Endodermal cell (in vitro differentiated cells): ENCODE data around the gene DHRS4L2. TPM values are rescaled to one million over a fixed set of nuclear protein-coding genes. Genes with fewer than 3 reads are reported as not detected.
A peak's percentile ranks its signal among the peaks of the same experiment; 100 is the strongest.
"Not testable (repeated sequence)": the region's sequence is repeated elsewhere in the genome, so short reads cannot be mapped to it uniquely, and the experiment has no call there.

Experiments
- DNase-seq: peaks from one replicate; pipeline ENCODE4 v3.0.0-alpha.2; 2017
- H3K27ac ChIP-seq: 2 replicates; pipeline ENCODE4 v1.5.1; 2013; ENCODE audit warnings: mild to moderate bottlenecking, low read depth, low read length, moderate library complexity
- H3K27me3 ChIP-seq: 2 replicates; pipeline ENCODE4 v1.6.1; 2013; ENCODE audit warnings: mild to moderate bottlenecking, low read length, moderate library complexity; ENCODE audit not compliant: insufficient read depth, control insufficient read depth, poor library complexity, severe bottlenecking
- H3K36me3 ChIP-seq: 2 replicates; pipeline ENCODE4 v1.7.0; 2013; ENCODE audit warnings: mild to moderate bottlenecking, low read length, moderate library complexity; ENCODE audit not compliant: control insufficient read depth, insufficient read depth
- H3K4me1 ChIP-seq: one replicate; pipeline ENCODE4 v1.7.0; 2013; ENCODE audit warnings: low read length; ENCODE audit not compliant: control insufficient read depth, insufficient read depth
- H3K4me3 ChIP-seq: 2 replicates; pipeline ENCODE4 v1.5.1; 2013; ENCODE audit warnings: mild to moderate bottlenecking, low read length, moderate library complexity
- H3K9ac ChIP-seq: 2 replicates; pipeline ENCODE4 v1.6.1; 2013; ENCODE audit warnings: mild to moderate bottlenecking, low read length, moderate library complexity; ENCODE audit not compliant: poor library complexity, severe bottlenecking; ENCODE audit errors: extremely low read depth
- H3K9me3 ChIP-seq: 2 replicates; pipeline ENCODE4 v1.6.1; 2013; ENCODE audit warnings: mild to moderate bottlenecking, low read length, moderate library complexity; ENCODE audit not compliant: control insufficient read depth
- H3K27ac Mint-ChIP-seq: 2 replicates; pipeline ENCODE4 v1.8.0; 2020; ENCODE audit warnings: mixed read lengths
- H3K27me3 Mint-ChIP-seq: 2 replicates; pipeline ENCODE4 v1.8.0; 2021; ENCODE audit warnings: mild to moderate bottlenecking, mixed read lengths; ENCODE audit not compliant: insufficient read depth
- H3K36me3 Mint-ChIP-seq: 2 replicates; pipeline ENCODE4 v1.8.0; 2020; ENCODE audit warnings: low read depth, mixed read lengths
- H3K4me1 Mint-ChIP-seq: 2 replicates; pipeline ENCODE4 v1.8.0; 2020; ENCODE audit warnings: mixed read lengths
- H3K4me3 Mint-ChIP-seq: 2 replicates; pipeline ENCODE4 v1.8.0; 2020; ENCODE audit warnings: mild to moderate bottlenecking, moderate library complexity, mixed read lengths
- H3K9me3 Mint-ChIP-seq: 2 replicates; pipeline ENCODE4 v1.8.0; 2020; ENCODE audit warnings: mild to moderate bottlenecking, mixed read lengths
- WGBS, 2 experiments: methylation state at CpG; one replicate each; pipeline versions ENCODE4 v1.1.5 to v1.1.7; 2013; ENCODE audit warnings: missing lambda C conversion rate in 2 of 2, mixed read lengths in 1 of 2; ENCODE audit not compliant: insufficient coverage in 1 of 2, insufficient read length in 1 of 2; 5-methylcytosine and 5-hydroxymethylcytosine counted together
- total RNA-seq, 2 donors: library from RNA; stranded (reverse); fragmentation: NEBNext Ultra II Directional in 1 of 2; extraction: Animal tissue kit (Norgen Biotek cat#: 25700) in 1 of 2; gene quantifications; 2 replicates in 1 of 2; 3 replicates in 1 of 2; pipeline ENCODE4 v1.2.1, GENCODE V29; 2021
- TF ChIP-seq, protein P1 (sequence below): fragments of 200-600 bp; sonication (generic); conservative IDR thresholded peaks from 2 replicates; pipeline ENCODE4 v1.5.0; 2021; ENCODE audit warnings: antibody characterized with exemption, mild to moderate bottlenecking

DHRS4L2 gene
- total RNA-seq, 2 donors from 2014 or later, result 16.7 to 17.3 TPM

DNA sequence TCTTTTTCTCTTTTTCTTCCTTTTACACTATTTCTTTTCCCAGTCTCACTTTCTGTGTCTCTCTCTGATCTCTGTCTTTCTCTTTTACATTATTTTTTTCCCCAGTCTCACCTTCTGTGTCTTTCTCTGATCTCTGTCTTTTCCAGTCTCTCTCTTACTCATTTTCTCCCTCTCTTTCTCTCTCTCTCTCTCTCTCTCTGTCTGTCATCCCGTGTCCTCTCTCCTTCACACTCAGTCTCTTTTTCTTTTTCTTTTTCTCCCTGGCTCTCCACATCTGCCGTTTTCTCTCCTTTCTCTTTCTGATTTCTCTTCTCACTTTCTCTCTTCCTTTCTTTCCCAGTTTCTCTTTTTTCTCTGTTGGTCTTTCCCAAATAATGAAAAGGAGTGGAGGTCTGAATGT lies 22.3 kb downstream of the DHRS4L2 start:
- no peaks in the 10 kb centered on the region for H3K9me3 Mint-ChIP-seq

DNA sequence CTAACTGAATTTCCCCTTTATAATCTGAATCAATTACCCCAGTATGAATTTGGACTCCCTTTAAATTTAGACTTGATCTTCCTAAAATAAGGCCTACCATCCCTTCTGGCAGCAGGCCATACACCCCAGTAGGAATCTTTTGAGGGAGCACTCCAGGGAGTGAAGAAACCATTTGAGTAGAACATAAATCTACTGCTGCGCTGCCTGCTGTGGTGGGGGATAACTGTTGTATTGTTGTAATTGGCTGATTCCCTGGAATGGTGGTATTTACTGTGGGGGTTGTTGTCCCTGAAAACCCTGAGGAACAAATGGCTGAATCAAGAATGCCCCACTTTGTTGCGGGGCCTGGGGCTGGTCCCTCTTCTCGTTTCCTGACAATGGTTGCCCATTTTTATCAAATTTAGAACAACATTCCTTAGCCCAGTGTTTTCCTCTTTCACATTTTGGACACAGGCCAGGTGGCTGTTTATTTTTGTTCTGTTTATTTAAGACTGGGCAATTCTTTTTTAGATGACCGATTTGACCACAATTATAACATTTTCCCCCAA lies 24.1 kb downstream of the DHRS4L2 start:
- not testable (repeated sequence) for H3K9ac ChIP-seq, DNase-seq, H3K27ac ChIP-seq, H3K36me3 Mint-ChIP-seq, H3K4me1 Mint-ChIP-seq, H3K4me1 ChIP-seq, H3K36me3 ChIP-seq, H3K9me3 Mint-ChIP-seq, H3K27ac Mint-ChIP-seq, H3K4me3 Mint-ChIP-seq, H3K27me3 ChIP-seq, H3K9me3 ChIP-seq, H3K4me3 ChIP-seq
- 80 to 85% methylated on average over 2 to 4 of the region's 4 CpGs for WGBS, 2 experiments
- H3K27me3 Mint-ChIP-seq, result peaks cover 38% of the 10 kb centered on the region

More for the DNA sequence above, 22.3 kb downstream of the DHRS4L2 start:
- Histone ChIP-seq H3K4me3 (no peak overlapping the region), H3K27me3 (no peaks in the 10 kb centered on the region), H3K9ac (no peak overlapping the region), H3K36me3 (no peaks in the 10 kb centered on the region), H3K27ac (no peak overlapping the region), H3K9me3 (no peaks in the 10 kb centered on the region), H3K4me1 (no peaks in the 10 kb centered on the region)
- WGBS, 2 experiments, result 64 to 69% methylated on average over 1 to 2 of the region's 2 CpGs
- no peak overlapping the region for H3K27ac Mint-ChIP-seq
- peaks cover 25% of the 10 kb centered on the region for H3K27me3 Mint-ChIP-seq
- no peak overlapping the region for H3K4me3 Mint-ChIP-seq
- TF ChIP-seq, protein P1, sequence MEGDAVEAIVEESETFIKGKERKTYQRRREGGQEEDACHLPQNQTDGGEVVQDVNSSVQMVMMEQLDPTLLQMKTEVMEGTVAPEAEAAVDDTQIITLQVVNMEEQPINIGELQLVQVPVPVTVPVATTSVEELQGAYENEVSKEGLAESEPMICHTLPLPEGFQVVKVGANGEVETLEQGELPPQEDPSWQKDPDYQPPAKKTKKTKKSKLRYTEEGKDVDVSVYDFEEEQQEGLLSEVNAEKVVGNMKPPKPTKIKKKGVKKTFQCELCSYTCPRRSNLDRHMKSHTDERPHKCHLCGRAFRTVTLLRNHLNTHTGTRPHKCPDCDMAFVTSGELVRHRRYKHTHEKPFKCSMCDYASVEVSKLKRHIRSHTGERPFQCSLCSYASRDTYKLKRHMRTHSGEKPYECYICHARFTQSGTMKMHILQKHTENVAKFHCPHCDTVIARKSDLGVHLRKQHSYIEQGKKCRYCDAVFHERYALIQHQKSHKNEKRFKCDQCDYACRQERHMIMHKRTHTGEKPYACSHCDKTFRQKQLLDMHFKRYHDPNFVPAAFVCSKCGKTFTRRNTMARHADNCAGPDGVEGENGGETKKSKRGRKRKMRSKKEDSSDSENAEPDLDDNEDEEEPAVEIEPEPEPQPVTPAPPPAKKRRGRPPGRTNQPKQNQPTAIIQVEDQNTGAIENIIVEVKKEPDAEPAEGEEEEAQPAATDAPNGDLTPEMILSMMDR, result no peak
- H3K36me3 Mint-ChIP-seq, result no peaks in the 10 kb centered on the region
- H3K4me1 Mint-ChIP-seq, result peaks cover 4% of the 10 kb centered on the region
- DNase-seq, result no peak

DNA sequence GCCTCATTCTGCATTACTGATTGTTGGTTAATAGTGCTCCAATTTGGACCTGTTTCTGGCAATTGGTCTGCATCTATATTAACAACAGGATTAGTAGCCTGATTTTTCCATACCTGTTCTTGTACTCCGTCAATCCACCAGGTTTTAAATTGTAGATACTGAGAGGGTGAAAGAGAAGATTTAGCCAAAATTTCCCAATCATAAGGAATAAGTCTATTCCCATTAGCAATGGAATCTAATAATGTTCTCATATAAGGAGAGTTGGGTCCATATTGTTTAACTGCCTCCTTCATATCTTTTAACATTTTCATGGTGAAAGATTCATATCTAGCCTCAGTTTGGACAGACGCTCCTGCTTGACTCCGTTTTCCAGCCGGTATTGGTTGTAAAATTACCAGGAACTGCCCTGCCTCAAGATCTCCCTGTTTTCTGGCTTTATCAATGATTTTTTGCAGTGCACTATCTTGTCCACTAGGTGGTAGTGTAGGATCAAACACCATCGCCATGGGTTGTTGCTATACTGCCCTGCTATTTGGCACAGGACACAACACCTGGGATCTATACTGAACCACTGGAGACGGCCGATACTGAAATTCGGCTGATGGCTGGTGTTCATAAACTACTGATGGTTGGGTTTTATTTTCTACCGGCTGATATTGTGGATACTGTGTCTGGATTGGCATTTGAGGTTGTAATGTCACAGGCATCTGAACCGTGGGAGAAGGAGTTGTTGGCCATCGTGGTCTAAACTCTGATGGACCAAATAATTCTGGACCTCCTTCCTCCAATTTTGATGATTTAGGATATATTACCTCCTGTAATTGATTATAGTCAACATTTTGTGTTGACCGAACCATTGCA lies 25.2 kb downstream of the DHRS4L2 start:
- TF ChIP-seq, protein P1, result peak; percentile 91
- Mint-ChIP-seq H3K4me3 (no peak overlapping the region), H3K36me3 (no peaks in the 10 kb centered on the region), H3K27ac (no peak overlapping the region), H3K27me3 (peaks cover 31% of the 10 kb centered on the region), H3K9me3 (peaks cover 11% of the 10 kb centered on the region), H3K4me1 (peaks cover 4% of the 10 kb centered on the region)
- Histone ChIP-seq H3K9me3 (no peaks in the 10 kb centered on the region), H3K27me3 (no peaks in the 10 kb centered on the region), H3K9ac (no peak overlapping the region), H3K4me3 (no peak overlapping the region), H3K36me3 (no peaks in the 10 kb centered on the region), H3K27ac (no peak overlapping the region), H3K4me1 (no peaks in the 10 kb centered on the region)
- peak; percentile 78 for DNase-seq
- WGBS, 2 experiments, result 44 to 47% methylated on average over 8 to 11 of the region's 12 CpGs

DNA sequence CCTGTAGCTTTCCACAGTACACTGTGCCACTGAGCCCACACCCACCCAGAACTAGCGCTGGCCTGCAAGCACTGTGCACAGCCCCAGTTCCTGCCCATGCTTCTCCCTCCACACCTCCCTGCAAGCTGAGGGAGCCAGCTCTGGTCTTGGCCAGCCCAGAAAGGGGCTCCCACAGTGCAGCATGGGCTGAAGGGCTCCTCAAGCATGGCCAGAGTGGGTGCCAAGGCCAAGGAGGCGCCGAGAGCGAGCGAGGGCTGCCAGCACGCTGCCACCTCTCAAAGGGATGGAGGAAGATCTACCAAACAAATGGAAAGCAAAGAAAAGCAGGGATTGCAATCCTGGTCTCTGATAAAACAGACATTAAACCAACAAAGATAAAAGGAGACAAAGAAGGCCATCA lies 27.0 kb downstream of the DHRS4L2 start:
- H3K9me3 ChIP-seq, H3K27me3 ChIP-seq, H3K27ac Mint-ChIP-seq, H3K4me1 ChIP-seq, H3K36me3 ChIP-seq, H3K36me3 Mint-ChIP-seq, H3K4me3 Mint-ChIP-seq, H3K4me1 Mint-ChIP-seq, H3K9ac ChIP-seq, H3K27ac ChIP-seq, H3K4me3 ChIP-seq, DNase-seq: not testable (repeated sequence)
- 95 to 97% methylated on average over 5 to 6 of the region's 6 CpGs for WGBS, 2 experiments
- Mint-ChIP-seq H3K27me3 (peaks cover 21% of the 10 kb centered on the region), H3K9me3 (peaks cover 16% of the 10 kb centered on the region)

DNA sequence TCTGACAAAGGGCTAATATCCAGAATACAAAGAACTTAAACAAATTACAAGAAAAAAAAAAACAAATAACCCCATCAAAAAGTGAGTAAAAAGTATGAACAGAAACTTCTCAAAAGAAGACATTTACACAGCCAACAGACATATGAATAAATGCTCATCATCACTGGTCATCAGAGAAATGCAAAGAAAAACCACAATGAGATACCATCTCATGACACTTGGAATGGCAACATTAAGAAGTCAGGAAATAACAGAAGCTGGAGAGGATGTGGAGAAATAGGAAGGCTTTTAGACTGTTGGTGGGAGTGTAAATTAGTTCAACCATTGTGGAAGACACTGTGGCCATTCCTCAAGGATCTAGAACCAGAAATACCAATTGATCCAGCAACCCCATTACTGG lies 30.2 kb downstream of the DHRS4L2 start:
- not testable (repeated sequence) for H3K27me3 ChIP-seq, H3K36me3 ChIP-seq, H3K4me1 Mint-ChIP-seq, H3K4me3 ChIP-seq, H3K36me3 Mint-ChIP-seq, H3K27ac Mint-ChIP-seq, H3K4me1 ChIP-seq, H3K9me3 ChIP-seq, H3K4me3 Mint-ChIP-seq, H3K9ac ChIP-seq, H3K27ac ChIP-seq, DNase-seq
- peaks cover 16% of the 10 kb centered on the region for H3K9me3 Mint-ChIP-seq
- H3K27me3 Mint-ChIP-seq, result peaks cover 24% of the 10 kb centered on the region
